NCI-H748 (cell line): ENCODE data around the gene ITPKC.
"Not testable (repeated sequence)": the region's sequence is repeated elsewhere in the genome, so short reads cannot be mapped to it uniquely, and the experiment has no call there.

ENCODE experiments used
- DNase-seq: peaks from one replicate; lab custom pipeline; 2025; ENCODE audit not compliant: unreplicated experiment; lab: John Stamatoyannopoulos, UW

Gene ITPKC

DNA sequence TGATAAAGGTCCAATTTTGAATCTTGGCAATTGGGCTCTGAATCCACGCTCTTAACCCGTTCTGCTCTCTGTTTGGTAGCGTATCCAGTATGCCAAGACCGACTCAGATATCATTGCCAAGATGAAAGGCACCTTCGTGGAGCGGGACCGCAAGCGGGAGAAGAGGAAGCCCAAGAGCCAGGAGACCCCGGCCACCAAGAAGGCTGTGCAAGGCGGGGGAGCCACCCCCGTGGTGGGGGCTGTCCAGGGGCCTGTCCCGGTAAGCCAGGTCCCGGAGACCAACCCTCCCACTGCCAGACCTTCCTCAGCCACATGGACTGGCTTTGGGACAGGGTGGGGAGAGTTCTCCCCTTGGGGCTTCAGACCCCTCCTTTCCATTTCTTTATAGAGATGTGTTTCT lies 42.4 kb downstream of the ITPKC start:
- no peak for DNase-seq

DNA sequence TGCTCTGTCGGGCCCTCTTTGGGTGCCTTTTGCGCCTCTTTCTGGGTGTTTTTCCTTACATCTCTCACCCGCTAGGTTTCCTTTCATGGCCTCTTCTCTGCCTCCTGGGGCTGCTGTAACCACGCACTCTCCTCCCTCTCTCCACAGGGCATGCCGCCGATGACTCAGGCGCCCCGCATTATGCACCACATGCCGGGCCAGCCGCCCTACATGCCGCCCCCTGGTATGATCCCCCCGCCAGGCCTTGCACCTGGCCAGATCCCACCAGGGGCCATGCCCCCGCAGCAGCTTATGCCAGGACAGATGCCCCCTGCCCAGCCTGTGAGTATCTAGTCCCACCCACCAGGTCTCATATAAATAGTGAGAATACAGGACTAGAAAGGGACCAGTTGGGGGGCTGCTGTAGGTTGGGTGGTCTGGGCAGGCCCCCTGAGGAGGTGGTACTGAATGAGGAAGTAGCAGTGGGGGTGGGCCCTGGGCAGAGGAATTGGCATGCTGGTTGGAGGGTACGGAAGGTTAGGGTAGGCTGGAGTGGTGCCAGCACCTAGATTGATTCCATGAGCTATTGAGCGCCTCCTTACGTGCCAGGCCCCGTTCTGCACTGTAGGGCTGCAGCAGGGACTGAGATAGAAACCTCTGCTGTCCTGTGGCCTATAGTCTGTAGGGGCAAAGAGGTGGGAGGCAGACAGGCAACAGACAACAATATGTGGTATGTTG lies 46.0 kb downstream of the ITPKC start:
- DNase-seq = no peak

DNA sequence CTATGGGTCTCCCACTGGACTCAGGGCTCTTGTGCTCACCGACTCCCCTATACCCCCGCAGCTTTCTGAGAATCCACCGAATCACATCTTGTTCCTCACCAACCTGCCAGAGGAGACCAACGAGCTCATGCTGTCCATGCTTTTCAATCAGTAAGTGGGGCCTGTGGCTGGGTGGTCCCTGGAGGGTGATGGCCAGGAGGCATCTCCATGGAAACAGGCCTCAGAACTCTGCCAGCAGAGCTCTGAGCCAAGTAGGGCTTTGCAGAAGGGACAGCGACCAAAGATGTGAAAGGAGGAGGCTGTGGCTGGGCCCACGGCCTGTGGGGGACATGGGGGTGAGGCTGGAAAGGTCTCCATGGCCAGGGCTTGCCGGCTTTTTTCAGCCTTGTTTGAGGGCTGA lies 46.6 kb downstream of the ITPKC start:
- no peak for DNase-seq

DNA sequence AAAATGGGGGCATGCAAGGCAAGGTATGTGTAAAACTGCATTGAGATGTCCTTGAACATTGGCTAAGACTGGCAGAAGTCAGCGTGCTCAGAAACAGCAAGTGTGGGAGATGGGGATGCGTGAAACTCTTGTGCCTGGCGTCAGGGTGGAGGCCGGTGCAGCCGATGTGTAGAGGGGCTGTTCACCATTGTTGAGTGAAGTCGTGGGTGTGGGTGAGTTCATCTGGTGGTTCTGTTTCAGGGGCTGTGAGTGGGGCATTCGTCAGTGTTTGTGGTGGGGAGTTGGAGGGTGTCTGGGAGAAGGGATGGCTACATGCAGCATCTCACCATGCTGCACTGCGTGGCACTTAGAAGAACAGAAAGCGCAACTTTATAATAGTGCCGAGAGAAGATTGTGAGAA lies 47.1 kb downstream of the ITPKC start:
- no peak for DNase-seq

DNA sequence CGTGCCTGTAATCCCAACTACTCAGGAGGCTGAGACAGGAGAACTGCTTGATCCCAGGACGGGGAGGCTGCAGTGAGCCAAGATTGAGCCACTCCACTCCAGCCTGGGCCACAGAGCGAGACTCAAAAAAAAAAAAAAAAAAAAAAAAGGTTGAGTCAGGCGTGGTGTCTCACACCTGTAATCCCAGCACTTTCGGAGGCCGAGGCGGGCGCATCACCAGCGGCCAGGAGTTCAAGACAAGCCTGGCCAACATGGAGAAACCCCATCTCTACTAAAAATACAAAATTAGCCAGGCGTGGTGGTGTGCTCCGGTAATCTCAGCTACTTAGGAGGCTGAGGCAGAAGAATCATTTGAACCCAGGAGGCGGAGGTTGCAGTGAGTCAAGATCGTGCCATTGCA lies 49.5 kb downstream of the ITPKC start:
- not testable (repeated sequence) for DNase-seq

DNA sequence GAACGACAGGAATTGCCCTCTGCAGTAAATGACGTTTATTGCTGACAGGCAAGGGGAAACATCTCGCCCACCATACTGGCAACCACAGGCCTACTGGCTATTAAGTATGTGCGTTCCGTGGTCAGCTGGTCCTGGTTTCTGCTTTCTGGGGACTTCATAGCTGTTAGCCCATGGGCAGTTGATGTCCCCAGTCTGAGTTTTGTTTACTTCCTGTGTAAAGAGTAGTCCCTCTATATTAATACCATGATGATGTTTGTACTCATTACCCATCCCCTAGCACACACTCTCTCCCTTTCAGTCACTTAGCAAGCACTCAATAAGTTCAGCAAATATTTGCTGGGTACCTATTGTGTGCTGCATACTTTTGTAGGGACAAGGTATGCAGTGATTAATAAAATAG lies 52.0 kb downstream of the ITPKC start:
- no peak for DNase-seq

DNA sequence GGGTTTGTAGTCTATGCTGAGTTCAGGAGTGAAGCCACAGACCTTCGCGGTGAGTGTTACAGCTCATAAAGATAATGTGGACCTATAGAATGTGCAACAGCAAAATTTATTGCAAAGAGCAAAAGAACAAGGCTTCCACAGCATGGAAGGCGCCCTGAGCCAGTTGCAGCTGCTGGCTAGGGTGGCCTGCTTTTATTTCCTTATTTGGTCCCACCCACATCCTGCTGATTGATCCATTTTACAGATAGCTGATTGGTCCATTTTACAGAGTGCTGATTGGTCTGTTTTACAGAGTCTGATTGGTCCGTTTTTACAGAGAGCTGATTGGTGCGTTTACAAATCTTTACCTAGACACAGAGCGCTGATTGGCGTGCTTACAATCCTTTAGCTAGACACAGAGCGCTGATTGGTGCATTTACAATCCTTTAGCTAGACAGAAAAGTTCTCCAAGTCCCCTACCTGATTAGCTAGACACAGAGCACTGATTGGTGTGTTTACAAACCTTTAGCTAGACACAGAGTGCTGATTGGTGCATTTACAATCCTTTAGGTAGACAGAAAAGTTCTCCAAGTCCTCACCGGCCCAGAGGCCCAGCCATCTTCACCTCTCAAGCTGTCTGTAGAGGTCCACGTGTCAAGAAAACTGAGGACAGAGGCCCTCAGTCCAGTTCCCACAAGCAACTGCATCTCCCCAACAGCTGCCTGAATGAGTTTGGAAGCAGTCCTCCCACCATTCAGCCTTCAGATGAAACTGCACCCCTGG lies 54.4 kb downstream of the ITPKC start:
- peak; percentile 43 for DNase-seq

DNA sequence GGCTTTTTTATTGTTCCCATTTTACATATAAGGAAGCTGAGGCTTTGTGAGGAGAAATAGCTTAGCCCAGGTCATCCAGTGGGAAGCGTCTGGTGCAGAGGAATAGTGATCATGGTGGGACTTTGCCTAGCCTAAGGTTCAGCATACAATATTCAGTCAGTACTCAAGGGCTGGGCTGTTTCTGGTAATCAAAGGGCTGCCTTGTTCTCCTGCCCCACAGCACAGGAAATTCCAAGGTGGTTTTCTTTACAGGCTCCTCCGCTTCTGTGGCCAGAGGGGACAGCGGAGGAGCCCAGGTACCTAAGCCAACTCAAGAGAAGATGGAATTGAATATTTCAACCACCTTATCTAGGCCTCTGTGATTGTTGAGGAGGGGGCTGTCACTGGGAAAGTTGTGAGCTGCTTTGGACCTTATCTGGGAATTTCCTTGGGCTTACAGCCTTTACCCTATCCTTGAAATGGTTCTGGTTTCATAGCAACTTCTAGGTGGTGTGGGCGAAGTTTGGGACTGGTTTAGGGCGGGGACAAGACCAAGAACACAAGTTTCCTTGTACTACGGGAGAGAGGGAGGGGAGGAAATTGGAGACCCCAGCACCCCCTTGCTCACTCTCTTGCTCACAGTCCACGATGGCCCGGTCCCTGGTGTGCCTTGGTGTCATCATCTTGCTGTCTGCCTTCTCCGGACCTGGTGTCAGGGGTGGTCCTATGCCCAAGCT lies 58.2 kb downstream of the ITPKC start, which contains the start of gene MIA:
TSS of gene MIA (plus strand) at position 606 of the 716 bp plus-strand sequence. CDS start at position 628, 22 bp downstream.
- DNase-seq = no peak

DNA sequence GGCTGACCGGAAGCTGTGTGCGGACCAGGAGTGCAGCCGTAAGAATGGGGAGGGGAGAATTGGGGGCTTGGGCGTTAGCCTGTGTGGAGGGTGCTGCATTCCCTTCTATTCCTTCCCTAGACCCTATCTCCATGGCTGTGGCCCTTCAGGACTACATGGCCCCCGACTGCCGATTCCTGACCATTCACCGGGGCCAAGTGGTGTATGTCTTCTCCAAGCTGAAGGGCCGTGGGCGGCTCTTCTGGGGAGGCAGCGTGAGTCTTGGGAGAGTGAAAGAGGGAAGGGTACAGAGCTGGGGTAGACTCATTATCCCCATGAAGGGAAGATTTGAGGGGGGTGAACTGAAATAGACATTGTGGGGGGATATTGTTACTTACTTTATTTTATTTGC lies 58.7 kb downstream of the ITPKC start:
- DNase-seq = no peak

DNA sequence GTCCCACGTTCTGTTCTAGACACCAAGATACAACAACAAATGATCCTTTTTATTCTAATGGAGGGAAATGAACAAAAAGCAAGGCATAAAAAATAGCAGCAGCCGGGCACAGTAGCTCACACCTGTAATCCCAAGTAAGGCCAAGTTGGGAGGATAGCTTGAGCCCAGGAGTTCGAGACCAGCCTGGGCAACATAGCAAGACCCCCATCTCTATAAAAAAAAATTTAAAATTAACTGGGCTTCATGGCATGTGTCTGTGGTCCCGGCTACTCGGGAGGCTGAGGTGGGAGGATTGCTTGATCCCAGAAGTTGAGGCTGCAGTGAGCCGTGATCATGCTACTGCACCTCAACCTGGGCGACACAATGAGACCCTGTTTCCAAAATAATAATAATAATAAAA lies 59.5 kb downstream of the ITPKC start:
- no peak for DNase-seq

DNA sequence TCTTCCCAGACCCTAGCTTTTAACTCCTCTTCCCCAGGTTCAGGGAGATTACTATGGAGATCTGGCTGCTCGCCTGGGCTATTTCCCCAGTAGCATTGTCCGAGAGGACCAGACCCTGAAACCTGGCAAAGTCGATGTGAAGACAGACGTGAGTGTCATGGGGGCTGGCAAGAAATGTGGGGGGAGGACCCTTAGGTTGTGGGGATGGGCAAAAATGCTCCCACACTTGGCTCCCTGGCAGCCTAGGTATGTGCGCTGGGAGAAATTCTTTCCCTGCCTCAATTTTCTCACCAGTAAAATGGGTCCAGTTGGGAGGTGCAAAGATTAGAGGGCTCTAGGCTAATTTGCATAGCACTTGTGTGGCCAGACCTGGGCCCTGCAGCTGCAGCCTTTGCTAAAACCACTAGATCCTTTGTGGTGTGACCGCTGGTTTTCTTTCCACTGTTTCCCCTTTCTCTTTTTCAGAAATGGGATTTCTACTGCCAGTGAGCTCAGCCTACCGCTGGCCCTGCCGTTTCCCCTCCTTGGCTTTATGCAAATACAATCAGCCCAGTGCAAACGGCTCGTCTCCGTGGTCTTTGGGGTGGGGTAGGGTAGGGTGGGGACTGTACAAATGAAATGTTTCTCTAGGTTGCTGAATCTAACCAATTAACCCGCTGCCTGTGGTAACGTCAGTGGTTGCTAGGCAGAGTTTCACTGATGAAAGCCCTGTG lies 60.2 kb downstream of the ITPKC start:
- DNase-seq = peak; percentile 98

DNA sequence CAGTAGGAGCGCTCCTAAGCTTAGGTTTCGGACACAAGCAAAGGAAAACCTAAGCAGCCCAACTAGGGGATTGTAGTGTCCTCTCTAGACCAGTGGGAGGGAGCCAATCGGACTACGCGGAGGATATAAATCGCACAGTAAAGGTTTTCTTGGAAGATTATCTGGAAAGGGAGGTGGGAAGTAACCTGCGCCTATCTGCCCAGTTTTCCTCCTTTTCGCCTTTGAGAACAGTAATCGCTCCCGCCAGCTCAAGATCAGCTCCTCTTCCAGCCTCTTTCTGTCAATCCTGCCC lies 60.7 kb downstream of the ITPKC start:
- DNase-seq = no peak

DNA sequence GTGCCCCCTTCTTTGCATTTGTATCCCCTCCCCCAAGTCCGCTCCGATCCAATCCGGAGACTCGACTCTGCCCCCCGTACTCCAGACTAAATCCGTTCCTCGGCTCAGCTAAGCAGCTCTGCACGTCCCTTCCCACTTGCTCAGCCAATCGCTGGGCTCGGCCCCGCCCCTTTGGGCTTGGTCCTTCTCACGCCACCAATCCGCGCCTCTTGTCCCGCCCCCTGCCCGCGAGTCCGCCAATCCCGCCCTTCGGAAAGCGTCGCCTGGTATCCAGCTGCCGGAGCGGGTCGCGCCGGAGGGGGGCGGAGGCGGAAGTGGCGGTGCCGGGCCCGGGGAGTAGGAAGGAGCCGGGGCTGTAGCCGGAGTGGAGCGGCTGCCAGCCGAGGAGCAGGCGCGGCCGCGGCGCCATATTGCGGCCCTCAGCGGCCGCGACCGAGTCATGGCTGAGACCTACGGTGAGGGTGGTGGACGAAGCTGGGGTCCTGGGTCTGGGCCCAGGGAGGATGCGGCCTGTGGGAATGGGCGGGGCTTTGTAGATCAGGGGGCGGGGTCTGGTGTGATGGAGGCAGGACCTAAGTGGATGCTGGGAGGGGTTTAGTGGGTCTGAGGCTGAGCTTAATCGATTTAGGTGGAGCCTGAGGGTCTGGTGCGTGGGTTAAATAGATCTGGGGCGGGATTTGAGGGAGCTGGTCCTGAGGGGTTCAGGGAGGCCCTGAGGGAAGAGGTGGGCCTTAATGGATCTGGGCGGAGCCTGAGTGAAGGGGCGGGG lies 61.2 kb downstream of the ITPKC start, which contains the start of gene RAB4B:
TSS of gene RAB4B (plus strand) at position 311 of the 769 bp plus-strand sequence. CDS start at position 440, 129 bp downstream.
- DNase-seq = peak; percentile 100

DNA sequence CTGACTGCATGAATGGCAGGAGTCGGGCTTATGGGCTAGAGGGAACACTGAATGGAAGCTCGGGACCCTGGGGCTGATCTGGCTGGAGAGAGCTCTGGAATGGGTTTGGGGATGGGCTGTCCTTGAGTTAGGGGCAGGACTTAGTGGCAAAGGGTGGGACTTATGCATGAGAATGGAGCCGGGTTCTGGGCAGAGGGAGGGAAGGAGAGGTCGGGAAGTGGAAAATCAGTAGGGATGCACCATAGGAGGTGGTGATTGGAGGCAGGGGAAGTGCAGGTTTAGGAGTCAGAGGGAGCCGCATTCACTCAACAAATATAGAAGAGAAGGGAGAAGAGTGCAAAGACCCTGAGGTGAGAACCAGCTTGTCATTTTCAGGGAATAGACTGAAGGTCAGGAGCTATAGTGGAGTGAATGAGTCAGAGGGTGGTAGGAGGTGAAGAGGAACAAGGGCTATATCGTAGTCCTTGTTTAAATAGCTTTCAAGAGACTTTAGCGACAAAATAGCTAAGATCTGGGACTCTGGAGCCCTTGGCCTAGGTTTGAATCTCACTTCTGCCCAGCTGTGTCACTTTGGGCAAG lies 61.9 kb downstream of the ITPKC start:
- DNase-seq = no peak

DNA sequence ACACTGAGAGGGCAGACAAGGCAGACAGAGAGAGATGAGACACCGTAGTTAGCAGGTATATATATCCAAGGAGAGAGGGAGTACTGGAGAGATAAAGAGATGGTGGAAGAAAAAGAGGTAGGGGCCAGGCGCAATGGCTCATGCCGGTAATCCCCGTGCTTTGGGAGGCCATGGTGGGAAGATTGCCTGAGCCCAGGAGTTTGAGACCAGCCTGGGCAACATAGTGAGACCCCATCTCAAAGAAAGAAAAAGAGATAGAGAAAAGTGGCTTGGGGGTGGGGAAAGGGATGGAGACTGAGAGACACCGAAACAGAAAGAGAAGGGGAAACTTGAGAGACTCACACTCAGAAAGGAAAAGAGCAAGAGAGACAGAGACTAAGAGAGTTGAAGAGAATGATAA lies 63.7 kb downstream of the ITPKC start:
- DNase-seq = no peak

DNA sequence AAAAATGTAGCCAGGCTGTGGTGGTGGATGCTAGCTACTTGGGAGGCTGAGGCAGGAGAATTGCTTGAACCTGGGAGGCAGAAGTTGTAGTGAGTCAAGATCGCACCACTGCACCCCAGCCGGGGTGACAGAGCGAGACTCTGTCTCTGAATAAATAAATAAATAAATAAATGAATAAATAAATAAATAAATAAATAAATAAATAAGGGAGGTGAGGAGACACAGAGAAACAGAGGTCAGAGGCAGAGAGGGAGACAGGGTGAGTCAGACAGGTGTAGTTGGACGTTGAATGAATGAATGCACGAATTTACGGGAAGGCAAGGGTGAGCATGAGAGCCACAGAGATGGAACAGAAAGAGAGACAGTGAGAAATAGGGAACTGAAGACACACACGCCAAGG lies 64.2 kb downstream of the ITPKC start:
- DNase-seq = no peak

DNA sequence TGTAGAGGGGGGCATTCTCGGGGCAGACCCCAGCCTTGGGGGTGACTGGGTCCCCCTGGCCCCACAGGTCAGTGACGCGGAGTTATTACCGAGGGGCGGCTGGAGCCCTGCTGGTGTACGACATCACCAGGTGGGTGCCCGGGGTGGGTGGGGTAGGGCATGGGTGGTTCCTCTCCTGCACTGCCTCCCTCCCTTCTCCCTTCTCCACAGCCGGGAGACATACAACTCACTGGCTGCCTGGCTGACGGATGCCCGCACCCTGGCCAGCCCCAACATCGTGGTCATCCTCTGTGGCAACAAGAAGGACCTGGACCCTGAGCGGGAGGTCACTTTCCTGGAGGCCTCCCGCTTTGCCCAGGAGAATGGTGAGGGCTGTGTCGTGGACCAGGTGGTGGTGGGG lies 66.8 kb downstream of the ITPKC start:
- DNase-seq = no peak

DNA sequence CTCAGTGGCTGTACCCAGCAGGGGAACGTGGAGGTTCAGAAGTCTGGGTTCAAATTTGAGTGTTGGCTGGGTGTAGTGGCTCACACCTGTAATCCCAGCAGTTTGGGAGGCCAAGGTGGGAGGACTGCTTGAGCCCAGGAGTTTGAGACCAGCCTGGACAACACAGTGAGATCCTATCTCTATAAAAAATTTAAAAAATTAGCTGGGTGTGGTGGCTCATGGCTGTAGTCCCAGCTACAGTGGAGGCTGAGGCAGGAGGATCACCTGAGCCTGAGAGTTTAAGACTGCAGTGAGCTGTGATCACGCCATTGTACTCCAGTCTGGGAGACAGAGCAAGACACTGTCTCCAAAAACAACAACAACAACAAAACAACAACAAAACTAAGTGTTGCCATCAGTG lies 67.2 kb downstream of the ITPKC start:
- not testable (repeated sequence) for DNase-seq

DNA sequence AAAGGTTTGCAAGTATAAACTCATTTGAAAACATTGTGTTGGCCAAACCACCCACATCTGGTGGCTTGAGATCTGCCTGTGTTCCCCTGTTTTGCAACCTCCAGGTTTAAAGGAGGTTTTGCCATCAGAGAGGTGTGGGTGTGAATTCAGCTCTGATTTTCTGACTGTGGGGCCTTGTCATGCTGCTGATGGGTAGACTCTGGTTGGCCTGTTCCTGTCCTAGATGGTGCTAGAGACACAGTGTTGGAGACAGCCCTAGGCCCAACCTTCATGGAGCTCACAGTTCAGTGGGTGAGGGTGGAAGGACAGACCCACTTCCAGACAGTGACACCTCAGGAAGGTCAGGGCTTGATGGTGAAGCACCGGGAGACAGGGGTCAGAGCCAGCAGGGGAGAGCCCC lies 68.6 kb downstream of the ITPKC start:
- DNase-seq = no peak
